HG03571 (cell line): ENCODE data around the gene TNNI3.
A peak's percentile ranks its signal among the peaks of the same experiment; 100 is the strongest.

Experiments used
- ATAC-seq: cut with Tn5 transposase; IDR thresholded peaks from one replicate; pipeline ENCODE4 v1.9.1; 2021; ENCODE audit not compliant: unreplicated experiment

TNNI3 gene

DNA sequence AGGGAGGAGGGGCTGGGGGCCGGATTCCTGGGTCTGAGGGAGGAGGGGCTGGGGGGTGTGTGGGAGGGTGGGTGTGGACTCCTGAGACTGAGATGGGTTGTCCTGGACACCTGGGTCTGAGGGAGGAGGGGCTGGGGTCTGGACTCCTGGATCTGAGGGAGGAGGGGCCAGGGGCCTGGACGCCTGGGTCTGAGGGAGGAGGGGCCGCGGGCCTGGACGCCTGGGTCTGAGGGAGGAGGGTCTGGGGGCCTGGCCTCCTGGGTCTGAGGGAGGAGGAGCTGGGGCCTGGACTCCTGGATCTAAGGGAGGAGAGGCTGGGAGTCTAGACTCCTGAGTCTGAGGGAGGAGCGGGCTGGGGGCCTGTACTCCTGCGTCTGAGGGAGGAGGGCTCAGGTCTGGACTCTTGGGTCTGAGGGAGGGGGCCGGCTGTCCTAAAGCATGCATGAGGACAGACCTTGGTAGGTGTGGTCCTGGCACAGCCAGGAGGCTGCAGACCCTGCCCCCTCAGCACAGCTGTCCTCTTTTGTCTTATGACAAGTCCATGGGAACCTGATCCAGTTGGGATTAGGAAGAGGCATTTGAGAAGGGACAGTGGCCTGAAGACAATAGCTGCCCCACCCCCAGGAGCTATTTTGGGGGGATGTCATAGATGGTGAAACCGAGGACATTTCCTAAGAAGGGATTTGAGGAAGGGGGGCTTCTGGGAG lies 9.8 kb downstream of the TNNI3 start:
- no peak for ATAC-seq

DNA sequence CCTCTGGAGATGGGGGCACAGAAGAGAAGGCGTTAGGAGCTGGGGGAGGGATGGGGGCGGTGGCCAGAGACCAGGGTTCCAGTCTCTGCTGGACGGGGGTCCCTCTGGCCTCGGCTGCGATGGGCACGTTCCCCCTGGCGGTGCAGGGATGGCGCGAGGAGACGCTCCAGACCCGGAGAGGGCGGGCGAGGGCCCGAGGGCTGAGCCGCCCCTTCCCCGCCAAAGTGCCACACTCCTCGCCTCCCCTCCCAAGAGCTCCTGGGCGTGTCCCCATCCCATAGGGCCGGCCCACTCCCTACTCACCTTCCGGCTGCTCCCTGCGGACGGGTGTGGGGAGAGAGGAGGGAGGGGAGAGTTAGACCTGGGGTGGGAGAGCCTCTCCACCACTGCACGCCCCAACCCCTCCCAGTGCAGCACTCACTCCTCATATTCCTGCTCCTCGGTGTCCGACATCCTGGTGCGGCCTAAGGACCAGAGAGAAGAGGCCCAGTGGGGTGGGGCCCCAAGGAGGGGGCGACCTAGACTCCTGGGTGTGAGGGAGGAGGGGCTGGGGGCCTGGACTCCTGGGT lies 10.7 kb downstream of the TNNI3 start:
- no peak for ATAC-seq

- ATAC-seq = no peak
These were observed 11.3 kb downstream of the TNNI3 start for GRCh38 chr19:55146078-55146704.

DNA sequence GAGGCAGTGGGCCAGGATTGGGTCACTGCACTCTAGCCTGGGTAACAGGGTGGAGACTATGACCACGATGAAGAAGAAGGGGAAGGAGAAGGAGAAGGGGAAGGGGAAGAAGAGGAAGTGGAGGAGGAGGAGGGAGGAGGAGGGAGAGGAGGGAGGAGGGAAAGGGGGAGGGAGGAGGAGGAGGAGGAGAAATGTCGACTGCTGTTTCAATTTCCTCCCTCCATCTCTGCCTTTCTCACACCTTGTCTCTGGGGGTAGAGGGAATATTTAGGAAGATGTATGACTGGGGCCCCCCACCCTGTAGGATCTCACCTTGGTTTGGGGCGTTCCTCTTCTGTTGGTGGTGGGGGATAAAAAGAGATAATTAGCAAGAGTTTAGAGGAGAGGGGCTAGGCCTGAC lies 12.3 kb downstream of the TNNI3 start:
- ATAC-seq = no peak

DNA sequence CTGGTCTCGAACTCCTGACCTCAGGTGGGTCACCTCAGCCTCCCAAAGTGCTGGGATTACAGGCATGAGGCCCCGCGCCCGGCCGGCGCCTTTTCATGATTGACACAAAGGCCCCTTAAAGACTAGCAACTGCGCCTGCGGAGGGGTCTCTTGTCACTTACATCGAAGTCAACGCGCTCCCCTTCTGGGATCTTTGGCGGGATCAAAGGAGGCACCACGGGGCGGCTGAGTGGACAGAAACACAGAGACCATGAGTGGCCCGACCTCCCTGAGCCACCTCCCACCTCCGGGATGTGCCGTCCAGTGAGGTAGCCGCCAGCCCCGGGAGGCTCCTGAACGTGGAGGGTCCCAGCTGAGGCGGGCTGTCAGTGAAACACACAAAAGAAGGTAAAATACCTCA lies 15.8 kb downstream of the TNNI3 start:
- ATAC-seq = no peak

GRCh38 chr19:55137915-55138314 lies 19.6 kb downstream of the TNNI3 start:
- no peak for ATAC-seq

GRCh38 chr19:55136399-55137102 lies 21.0 kb downstream of the TNNI3 start:
- no peak for ATAC-seq

DNA sequence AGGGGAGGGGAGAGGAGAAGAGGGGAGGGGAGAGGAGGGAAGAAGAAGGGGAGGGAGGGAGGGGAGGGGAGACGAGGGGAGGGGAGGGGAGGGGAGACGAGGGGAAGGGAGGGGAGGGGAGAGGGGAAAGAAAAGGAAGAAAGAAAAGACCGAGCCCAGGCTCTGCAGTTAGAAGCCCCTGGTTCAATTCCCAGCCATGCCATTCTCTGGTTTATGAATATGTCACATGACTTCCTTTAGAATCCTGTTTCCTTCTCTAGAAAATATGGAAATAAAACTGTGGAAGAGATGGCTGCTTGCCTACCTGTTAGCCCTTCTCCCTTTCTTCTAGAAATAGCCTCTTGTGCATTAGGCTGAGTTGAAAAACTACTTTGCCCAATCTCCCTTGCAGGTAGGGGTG lies 22.8 kb downstream of the TNNI3 start:
- no peak for ATAC-seq

- ATAC-seq = no peak
These were observed 23.7 kb downstream of the TNNI3 start for GRCh38 chr19:55133639-55134444.

DNA sequence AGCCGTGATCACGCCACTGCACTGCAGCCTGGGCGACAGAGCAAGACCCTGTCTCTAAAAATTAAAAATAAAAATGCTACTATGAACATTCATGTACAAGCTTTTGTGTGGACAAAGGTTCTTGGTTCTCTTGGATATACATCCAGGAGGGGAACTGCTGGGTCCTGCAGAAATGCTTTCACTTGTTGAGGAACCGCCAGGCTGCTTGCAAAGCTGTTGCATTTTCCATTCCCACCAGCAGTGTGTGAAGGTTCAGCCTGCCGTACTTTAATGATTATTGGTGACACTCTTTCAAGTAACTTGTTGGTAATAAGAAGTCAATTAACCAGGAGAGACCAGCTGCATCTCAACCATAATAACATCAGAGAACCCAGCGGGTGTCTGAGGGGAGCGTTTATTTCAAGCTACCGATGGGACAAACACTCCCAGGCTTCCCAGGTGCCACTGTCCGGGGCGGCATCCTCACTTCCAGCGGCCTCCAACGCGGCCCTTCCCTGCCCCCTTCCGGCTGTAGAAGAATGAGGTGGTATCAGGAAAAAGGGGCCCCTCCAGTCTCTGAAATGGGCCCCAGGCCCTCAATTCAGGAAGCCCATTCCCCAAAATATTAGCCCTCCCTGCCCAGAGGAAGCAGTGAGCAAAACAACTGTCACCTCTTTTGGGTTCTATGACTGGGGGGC lies 24.9 kb downstream of the TNNI3 start:
- no peak for ATAC-seq

DNA sequence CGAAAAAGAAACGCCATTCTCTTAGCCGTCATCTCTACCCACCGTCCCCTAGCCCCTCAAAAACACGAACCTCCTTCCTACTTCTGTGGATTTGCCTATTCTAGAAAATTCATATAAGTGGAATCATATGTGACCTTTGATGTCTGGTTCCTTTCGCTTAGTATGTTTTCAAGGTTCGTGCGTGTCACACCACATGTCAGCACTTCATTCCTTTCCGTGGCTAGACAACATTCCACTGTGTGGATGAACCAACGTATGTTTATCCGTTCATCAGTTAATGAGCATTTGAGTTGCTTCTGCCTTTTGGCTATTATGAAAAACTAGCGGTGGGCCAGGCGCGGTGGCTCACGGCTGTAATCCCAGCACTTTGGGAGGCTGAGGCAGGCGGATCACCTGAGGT lies 26.1 kb downstream of the TNNI3 start:
- no peak for ATAC-seq

DNA sequence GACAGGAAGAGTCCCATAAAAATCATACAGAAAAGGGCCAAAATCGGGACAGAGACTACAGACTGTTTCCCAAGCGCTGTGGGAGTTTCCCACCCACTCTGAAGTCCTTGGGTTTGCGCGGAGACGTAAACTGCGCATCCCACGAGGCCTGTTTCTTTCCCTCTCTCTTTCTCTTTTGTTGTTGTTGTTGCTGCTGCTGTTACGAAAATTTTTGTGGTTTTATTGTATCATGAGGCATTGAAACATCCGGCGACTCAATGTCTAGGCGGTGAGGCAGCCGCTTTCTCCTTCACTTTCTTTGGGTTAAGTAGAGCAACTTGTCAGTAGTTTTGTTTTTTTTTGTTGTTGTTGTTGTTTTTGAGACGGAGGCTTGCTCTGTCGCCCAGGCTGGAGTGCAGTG lies 38.5 kb downstream of the TNNI3 start:
- no peak for ATAC-seq

GRCh38 chr19:55118401-55118991 lies 39.0 kb downstream of the TNNI3 start:
- no peak for ATAC-seq

DNA sequence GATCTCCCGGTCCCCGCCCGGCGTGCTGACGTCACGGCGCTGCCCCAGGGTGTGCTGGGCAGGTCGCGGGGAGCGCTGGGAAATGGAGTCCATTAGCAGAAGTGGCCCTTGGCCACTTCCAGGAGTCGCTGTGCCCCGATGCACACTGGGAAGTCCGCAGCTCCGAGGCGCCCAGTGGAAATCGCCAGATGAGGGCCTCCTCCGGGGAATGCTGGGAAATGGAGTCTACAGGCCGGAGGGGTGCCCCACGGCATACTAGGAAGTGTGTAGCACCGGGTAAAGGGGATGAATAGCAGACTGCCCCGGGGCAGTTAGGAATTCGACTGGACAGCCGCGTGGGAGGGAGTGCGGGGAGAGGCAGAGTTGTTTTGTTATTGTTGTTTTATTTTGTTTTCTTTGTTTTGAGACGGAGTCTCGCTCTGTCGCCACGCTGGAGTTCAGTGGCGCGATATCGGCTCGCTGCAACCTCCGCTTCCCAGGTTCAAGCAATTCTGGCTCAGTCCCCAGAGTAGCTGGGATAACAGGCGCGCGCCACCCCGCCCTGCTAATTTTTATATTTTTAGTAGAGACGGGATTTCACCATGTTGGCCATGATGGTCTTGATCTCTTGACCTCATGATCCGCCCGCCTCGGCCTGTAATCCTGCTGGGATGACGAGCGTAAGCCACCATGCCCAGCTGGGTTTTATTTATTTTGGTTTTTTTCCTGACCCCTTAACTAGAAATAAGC lies 39.7 kb downstream of the TNNI3 start:
- peak; percentile 79 for ATAC-seq

GRCh38 chr19:55116859-55117662 lies 40.5 kb downstream of the TNNI3 start, which contains the start of gene PPP1R12C:
Gene PPP1R12C (minus strand): TSS chr19:55117637. CDS start chr19:55117543, 94 bp downstream.
- ATAC-seq = peak; percentile 4

DNA sequence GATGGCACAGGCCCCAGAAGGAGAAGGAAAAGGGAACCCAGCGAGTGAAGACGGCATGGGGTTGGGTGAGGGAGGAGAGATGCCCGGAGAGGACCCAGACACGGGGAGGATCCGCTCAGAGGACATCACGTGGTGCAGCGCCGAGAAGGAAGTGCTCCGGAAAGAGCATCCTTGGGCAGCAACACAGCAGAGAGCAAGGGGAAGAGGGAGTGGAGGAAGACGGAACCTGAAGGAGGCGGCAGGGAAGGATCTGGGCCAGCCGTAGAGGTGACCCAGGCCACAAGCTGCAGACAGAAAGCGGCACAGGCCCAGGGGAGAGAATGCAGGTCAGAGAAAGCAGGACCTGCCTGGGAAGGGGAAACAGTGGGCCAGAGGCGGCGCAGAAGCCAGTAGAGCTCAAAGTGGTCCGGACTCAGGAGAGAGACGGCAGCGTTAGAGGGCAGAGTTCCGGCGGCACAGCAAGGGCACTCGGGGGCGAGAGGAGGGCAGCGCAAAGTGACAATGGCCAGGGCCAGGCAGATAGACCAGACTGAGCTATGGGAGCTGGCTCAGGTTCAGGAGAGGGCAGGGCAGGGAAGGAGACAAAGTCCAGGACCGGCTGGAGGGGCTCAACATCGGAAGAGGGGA lies 41.2 kb downstream of the TNNI3 start:
- no peak for ATAC-seq

DNA sequence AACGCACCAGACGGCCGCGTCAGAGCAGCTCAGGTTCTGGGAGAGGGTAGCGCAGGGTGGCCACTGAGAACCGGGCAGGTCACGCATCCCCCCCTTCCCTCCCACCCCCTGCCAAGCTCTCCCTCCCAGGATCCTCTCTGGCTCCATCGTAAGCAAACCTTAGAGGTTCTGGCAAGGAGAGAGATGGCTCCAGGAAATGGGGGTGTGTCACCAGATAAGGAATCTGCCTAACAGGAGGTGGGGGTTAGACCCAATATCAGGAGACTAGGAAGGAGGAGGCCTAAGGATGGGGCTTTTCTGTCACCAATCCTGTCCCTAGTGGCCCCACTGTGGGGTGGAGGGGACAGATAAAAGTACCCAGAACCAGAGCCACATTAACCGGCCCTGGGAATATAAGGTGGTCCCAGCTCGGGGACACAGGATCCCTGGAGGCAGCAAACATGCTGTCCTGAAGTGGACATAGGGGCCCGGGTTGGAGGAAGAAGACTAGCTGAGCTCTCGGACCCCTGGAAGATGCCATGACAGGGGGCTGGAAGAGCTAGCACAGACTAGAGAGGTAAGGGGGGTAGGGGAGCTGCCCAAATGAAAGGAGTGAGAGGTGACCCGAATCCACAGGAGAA lies 42.0 kb downstream of the TNNI3 start:
- no peak for ATAC-seq
